Activated naive CD4-positive, alpha-beta T cell treated with anti-CD3 and anti-CD28 coated beads, Interleukin-2, amount 10 ng/mL, durations not matched to agents 7 days and 5 days (primary cell): Measurements from ENCODE around the gene TXNL1.

Source experiments
- CTCF ChIA-PET: fragments of 350-600 bp; sonication (Branson Sonifier 250); formaldehyde crosslinking; loops from one replicate; lab custom pipeline; 2021; ENCODE audit warnings: antibody characterized with exemption; lab: Charles Lee
- DNase-seq: peaks from one replicate; pipeline ENCODE4 v3.0.0-alpha.2; 2020
- H3K27ac Mint-ChIP-seq: one replicate; pipeline ENCODE4 v1.8.0; 2021; ENCODE audit warnings: mild to moderate bottlenecking, moderate library complexity, mixed read lengths
- H3K27me3 Mint-ChIP-seq: one replicate; pipeline ENCODE4 v1.8.0; 2021; ENCODE audit warnings: mild to moderate bottlenecking, mixed read lengths
- H3K36me3 Mint-ChIP-seq: one replicate; pipeline ENCODE4 v1.8.0; 2021; ENCODE audit warnings: mixed read lengths
- H3K4me1 Mint-ChIP-seq: one replicate; pipeline ENCODE4 v1.8.0; 2021; ENCODE audit warnings: mixed read lengths
- H3K4me3 Mint-ChIP-seq: one replicate; pipeline ENCODE4 v1.8.0; 2021; ENCODE audit warnings: mild to moderate bottlenecking, moderate library complexity, mixed read lengths
- H3K9me3 Mint-ChIP-seq: one replicate; pipeline ENCODE4 v1.8.0; 2021; ENCODE audit warnings: mixed read lengths

Gene TXNL1

DNA sequence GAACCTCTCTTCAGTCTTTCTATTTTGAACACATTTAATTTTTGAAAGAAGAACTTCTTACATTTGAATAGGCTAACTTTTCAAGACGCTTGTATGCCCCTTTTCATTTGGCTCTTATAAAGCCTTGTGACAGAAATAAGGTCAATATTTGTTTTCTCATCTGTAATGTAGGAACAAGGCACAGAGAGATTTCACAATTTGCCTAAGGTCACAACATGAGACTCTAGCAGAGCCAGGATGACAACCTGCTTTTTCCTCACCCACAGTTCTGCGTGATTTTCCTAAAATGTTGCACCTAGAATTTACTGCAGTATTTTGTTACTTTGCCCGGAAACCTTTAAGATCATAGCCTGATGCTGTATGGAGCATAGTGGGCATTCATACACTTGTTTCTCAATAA, 67.4 kb downstream of the TXNL1 start:
- Mint-ChIP-seq H3K36me3 (no peaks in the 10 kb centered on the region), H3K4me1 (no peaks in the 10 kb centered on the region), H3K27me3 (peaks cover 3% of the 10 kb centered on the region), H3K9me3 (no peaks in the 10 kb centered on the region), H3K27ac (no peak overlapping the region), H3K4me3 (no peak overlapping the region)
- DNase-seq: no peak
- CTCF ChIA-PET: no interaction called here

DNA sequence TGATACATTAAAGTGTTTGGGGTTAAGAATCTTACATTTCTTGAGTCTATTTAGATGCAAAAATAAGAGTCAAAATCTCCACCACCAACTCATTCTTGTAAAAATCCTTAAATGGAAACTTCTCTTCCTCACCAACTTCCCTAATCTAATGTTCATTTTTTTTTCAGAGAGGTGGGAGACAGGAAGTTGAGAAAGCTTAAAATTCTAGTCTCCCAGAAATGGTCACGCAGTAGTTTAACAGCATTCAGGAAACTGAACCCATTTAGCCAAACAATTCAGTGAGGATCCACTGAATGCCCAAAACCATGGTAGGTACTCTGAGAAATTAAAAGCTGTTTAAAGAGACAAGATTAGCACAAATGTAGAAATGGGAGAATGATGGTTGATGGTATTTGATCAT, 69.0 kb downstream of the TXNL1 start:
- H3K4me3 Mint-ChIP-seq: no peak overlapping the region
- no peak for DNase-seq
- CTCF ChIA-PET: interaction anchor here (0.7 kb wide), 1 partner anchor 33 kb away, joined by 3 read pairs; no protein-coding TSS in a partner anchor
- H3K27ac Mint-ChIP-seq: no peak overlapping the region
- H3K27me3 Mint-ChIP-seq: peaks cover 3% of the 10 kb centered on the region
- no peaks in the 10 kb centered on the region for H3K4me1 Mint-ChIP-seq
- H3K9me3 Mint-ChIP-seq: no peaks in the 10 kb centered on the region
- no peaks in the 10 kb centered on the region for H3K36me3 Mint-ChIP-seq

DNA sequence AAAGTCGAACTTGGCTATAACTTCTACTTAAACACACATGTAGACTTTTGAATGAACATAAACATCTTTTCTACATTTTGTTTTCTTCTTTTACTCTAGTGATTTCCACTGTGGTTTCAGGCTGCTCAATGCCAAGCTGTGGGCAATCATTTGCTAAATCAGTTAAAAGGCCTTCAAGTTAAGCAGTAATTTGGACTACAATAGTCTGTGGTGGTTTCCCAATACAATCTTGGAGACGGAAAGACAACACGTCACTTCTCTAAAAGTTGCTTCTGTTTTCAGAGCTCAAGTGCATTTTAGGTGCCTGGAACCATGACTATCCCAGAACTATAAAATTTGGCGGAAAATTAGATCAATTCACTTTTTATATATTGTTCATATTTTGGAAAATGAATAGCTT, 69.4 kb downstream of the TXNL1 start:
- Mint-ChIP-seq H3K9me3 (no peaks in the 10 kb centered on the region), H3K4me1 (no peaks in the 10 kb centered on the region), H3K36me3 (no peaks in the 10 kb centered on the region), H3K27me3 (no peaks in the 10 kb centered on the region), H3K4me3 (no peak overlapping the region), H3K27ac (no peak overlapping the region)
- no peak for DNase-seq
- CTCF ChIA-PET: interaction anchor here (0.7 kb wide), 1 partner anchor 32 kb away, joined by 3 read pairs; no protein-coding TSS in a partner anchor

DNA sequence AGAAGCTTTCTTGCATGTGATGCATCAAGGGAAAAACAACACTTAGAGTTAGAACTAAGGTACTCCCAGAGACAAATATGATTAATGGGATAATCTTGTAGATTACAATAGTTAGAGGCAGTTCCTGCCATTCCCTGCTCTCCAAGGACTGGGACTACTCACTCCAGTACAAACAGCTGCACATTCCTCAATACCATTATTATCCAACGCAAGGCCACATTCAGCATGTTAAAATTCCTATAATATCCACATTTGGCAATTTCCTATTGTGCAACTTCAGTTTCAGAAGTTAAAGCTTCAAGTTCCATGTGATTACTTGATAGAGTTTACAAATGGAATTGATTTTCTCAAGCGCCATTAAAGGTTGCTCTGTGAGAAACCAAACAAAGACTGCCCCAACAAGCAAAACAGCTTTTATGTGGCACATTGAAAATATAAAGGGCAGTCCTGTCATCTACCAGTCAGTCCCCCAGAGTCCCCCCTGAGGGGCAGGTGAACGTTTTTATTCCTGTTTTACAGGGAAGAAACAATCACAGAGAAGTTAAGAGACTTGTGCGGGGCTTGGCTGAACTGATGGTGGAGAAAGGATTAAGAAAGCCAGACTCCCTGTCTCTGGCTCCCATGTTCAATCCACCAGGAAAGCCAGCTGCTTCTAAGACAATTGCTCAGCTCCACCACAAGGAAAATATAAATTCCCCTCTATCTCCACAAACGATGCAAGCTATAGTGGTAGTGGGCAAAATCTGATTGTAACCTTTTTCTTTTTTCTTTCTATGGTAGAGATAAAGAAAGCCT, 72.6 kb downstream of the TXNL1 start:
- no peaks in the 10 kb centered on the region for H3K4me1 Mint-ChIP-seq
- no peaks in the 10 kb centered on the region for H3K9me3 Mint-ChIP-seq
- no peak for DNase-seq
- H3K27me3 Mint-ChIP-seq: no peaks in the 10 kb centered on the region
- H3K4me3 Mint-ChIP-seq: no peak overlapping the region
- H3K36me3 Mint-ChIP-seq: no peaks in the 10 kb centered on the region
- CTCF ChIA-PET: no interaction called here
- no peak overlapping the region for H3K27ac Mint-ChIP-seq

DNA sequence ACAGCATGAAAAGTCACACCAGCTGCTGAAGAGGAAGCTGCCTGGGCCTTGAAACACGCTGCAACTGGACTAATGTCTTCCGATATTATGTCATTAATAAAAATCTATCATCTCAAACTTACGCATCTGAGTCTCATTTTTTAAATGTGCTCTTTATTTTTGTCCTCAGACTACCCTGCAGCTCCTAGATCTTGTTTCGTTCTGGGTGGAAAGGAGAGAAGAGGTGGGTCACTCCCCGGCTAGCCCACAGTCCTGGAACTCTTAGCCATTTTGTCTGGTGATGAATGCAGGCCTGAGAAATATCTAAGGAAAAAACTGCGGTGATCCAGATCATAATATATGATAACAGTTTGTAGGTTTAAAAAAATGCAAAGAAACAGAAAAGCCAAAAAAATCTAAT, 73.3 kb downstream of the TXNL1 start:
- CTCF ChIA-PET: no interaction called here
- no peaks in the 10 kb centered on the region for H3K27me3 Mint-ChIP-seq
- H3K4me3 Mint-ChIP-seq: no peak overlapping the region
- no peak for DNase-seq
- no peaks in the 10 kb centered on the region for H3K4me1 Mint-ChIP-seq
- H3K9me3 Mint-ChIP-seq: no peaks in the 10 kb centered on the region
- no peak overlapping the region for H3K27ac Mint-ChIP-seq
- H3K36me3 Mint-ChIP-seq: no peaks in the 10 kb centered on the region

DNA sequence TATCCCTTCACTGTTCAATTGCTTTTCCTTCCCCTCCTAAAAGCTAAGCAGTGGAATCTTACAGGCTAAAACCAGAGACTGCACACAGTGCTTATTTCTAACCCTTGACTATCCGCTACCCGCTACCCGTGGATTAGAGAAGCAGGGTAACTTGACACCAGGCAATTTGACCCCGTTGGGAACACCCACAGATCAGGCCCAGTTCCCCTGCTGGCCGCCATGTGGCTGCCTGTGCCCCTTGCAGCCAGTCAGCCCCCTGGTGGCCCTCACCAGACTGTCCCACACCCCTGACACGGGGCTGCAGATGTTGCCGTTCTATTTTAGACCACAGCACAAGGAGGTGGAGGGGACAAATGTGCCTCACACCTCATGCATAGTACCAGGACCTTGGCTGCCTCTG, 74.8 kb downstream of the TXNL1 start:
- Mint-ChIP-seq H3K27ac (no peak overlapping the region), H3K4me1 (no peaks in the 10 kb centered on the region), H3K27me3 (no peaks in the 10 kb centered on the region), H3K9me3 (no peaks in the 10 kb centered on the region), H3K4me3 (no peak overlapping the region), H3K36me3 (no peaks in the 10 kb centered on the region)
- DNase-seq: no peak
- CTCF ChIA-PET: interaction anchor here (0.6 kb wide), 1 partner anchor 12 kb away, joined by 4 read pairs; no protein-coding TSS in a partner anchor

DNA sequence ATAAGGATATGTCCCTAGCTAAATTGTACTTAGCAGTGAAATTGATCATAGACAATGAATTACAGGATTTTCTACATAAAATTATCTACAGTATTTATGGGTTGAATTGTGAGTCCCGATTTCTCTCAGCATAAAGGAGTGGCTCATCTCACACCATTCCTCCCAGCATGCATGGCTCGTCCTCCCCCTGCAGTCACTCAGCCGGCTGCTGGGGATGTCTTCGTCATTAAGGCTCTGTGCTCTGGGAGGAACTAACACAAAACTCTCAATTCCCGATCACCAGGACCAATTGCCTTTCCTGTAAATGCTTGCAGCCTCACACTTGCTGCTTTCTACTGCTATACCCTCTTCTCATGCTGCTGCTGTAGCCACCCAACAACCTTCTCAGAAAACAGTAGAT, 75.9 kb downstream of the TXNL1 start:
- no peak for DNase-seq
- Mint-ChIP-seq H3K36me3 (no peaks in the 10 kb centered on the region), H3K4me1 (no peaks in the 10 kb centered on the region), H3K4me3 (no peak overlapping the region), H3K27ac (no peak overlapping the region), H3K27me3 (no peaks in the 10 kb centered on the region), H3K9me3 (no peaks in the 10 kb centered on the region)
- CTCF ChIA-PET: no interaction called here

DNA sequence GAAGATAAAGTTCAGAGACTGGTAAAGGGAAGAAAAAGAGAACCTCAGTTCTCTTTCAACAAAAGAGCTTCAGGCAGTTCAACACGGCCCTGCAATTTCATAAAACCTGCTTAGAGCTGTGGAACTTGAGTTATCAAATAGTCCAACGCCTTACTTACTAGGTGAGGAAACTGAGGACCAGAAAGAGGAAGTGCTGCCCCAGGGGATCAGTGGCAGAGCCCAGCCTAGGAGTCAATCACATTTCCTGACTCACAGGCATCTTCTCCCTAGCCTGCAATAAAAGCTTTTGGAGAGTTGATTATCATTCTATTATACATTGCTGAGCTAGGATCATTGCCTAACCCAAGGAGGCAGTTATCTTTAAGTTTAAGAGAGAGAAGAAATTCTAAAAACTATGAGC, 77.4 kb downstream of the TXNL1 start:
- Mint-ChIP-seq H3K27me3 (no peaks in the 10 kb centered on the region), H3K9me3 (no peaks in the 10 kb centered on the region), H3K36me3 (no peaks in the 10 kb centered on the region), H3K4me1 (no peaks in the 10 kb centered on the region), H3K27ac (no peak overlapping the region), H3K4me3 (no peak overlapping the region)
- DNase-seq: no peak
- CTCF ChIA-PET: no interaction called here

DNA sequence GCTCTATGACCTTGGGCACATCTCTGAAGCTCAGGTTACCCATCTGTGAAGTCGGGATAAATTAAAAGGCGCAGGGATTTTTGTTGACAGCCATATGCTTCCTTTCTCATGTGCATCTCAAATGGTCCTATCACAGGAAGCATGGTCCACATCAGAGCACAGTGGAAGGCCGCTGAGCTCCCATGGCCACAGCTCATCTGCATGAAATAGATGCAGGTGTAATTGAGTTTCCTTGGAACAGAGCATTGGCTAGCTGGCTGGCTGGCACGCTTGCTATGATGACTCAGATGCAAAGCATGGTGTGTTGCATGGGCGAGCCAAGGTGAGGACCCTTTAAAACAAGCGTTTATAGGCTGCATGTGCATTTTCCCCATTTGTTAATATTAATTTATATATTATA, 79.3 kb downstream of the TXNL1 start:
- H3K4me3 Mint-ChIP-seq: no peak overlapping the region
- no peak for DNase-seq
- no peaks in the 10 kb centered on the region for H3K36me3 Mint-ChIP-seq
- H3K27me3 Mint-ChIP-seq: no peaks in the 10 kb centered on the region
- no peaks in the 10 kb centered on the region for H3K9me3 Mint-ChIP-seq
- CTCF ChIA-PET: no interaction called here
- no peaks in the 10 kb centered on the region for H3K4me1 Mint-ChIP-seq
- no peak overlapping the region for H3K27ac Mint-ChIP-seq

DNA sequence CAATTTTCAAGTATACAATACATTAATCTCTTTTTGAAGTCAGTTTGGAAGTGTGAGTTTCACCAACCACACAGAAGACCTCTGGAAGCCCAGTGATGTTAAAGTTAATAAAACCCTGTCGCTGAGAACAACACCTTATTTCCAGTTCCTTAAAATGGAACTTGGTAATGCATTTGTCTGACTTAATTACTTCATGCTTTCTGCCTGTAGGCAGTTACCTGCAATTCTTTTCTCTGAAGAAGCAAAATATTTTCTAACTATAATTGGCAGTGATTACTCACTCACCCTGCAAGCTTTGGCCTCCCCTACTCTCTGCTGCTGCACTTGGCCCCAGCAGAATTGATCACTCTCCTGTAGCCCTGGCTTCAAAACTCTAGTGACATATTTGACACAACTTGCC, 81.5 kb downstream of the TXNL1 start:
- H3K27ac Mint-ChIP-seq: no peak overlapping the region
- H3K4me3 Mint-ChIP-seq: no peak overlapping the region
- no peaks in the 10 kb centered on the region for H3K36me3 Mint-ChIP-seq
- no peak for DNase-seq
- H3K9me3 Mint-ChIP-seq: no peaks in the 10 kb centered on the region
- no peaks in the 10 kb centered on the region for H3K27me3 Mint-ChIP-seq
- no peaks in the 10 kb centered on the region for H3K4me1 Mint-ChIP-seq
- CTCF ChIA-PET: interaction anchor here (1.0 kb wide), 1 partner anchor 9 kb away, joined by 3 read pairs; no protein-coding TSS in a partner anchor

DNA sequence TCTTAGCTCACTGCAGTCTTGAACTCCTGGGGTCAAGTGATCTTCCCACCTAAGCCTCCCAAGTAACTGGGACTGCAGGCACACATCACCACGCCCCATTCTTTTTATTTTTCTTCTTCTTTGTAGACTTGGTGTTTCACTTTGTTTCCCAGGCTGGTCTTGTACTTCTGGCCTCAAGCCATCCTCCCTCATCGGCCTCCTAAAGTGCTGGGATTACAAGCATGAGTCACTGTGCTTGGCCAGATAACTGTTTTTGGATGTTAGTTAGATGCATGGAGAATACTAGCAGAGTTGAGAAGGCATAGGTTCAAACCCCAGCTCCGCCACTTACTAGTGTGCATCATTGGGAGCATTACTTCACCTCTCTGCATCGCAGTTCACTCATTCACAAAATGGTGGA, 88.3 kb downstream of the TXNL1 start:
- Mint-ChIP-seq H3K27ac (no peak overlapping the region), H3K9me3 (no peaks in the 10 kb centered on the region), H3K27me3 (no peaks in the 10 kb centered on the region), H3K4me3 (no peak overlapping the region), H3K4me1 (no peaks in the 10 kb centered on the region), H3K36me3 (no peaks in the 10 kb centered on the region)
- DNase-seq: no peak
- CTCF ChIA-PET: no interaction called here
